GM12801 (cell line): ENCODE results near the gene ACER2.

Source experiments
- CTCF ChIP-seq: IDR thresholded peaks from one replicate; pipeline ENCODE4 v1.5.1; 2011; ENCODE audit warnings: control low read depth; ENCODE audit not compliant: insufficient read length; ENCODE audit errors: extremely low read depth

The ACER2 gene

GRCh38 chr9:19397845-19398244 is 11.0 kb upstream of the ACER2 start:
- no peak for TF ChIP-seq CTCF

- no peak for TF ChIP-seq CTCF
Observed at GRCh38 chr9:19404283-19405075, 4.3 kb upstream of the ACER2 start.

GRCh38 chr9:19405771-19406170 is 3.0 kb upstream of the ACER2 start:
- no peak for TF ChIP-seq CTCF

GRCh38 chr9:19408316-19408692 is 505 bp upstream of the ACER2 start:
- TF ChIP-seq CTCF = no peak

GRCh38 chr9:19409401-19410194 is 789 bp downstream of the ACER2 start:
- TF ChIP-seq CTCF = no peak

GRCh38 chr9:19410195-19410503 is 1.3 kb downstream of the ACER2 start:
- no peak for TF ChIP-seq CTCF

GRCh38 chr9:19410594-19410993 is 1.8 kb downstream of the ACER2 start:
- no peak for TF ChIP-seq CTCF
